HEK293 (cell line): ENCODE measurements around the gene MDFI.

Source experiments
- MZF1 ChIP-seq: fragments of 450-650 bp; formaldehyde crosslinking; IDR thresholded peaks from 2 replicates; pipeline ENCODE4 v1.5.1; 2017; ENCODE audit warnings: missing biosample characterization, missing genetic modification characterization, borderline replicate concordance
- TRIM28 ChIP-seq: IDR thresholded peaks from 2 replicates; pipeline ENCODE4 v1.6.1; 2011; ENCODE audit warnings: low read length, control low read depth, borderline replicate concordance
- WT1 ChIP-seq: fragments of 450-650 bp; formaldehyde crosslinking; IDR thresholded peaks from 2 replicates; pipeline ENCODE4 v1.5.1; 2016; ENCODE audit warnings: missing biosample characterization, missing genetic modification characterization
- YY1 ChIP-seq: fragments of 450-650 bp; formaldehyde crosslinking; IDR thresholded peaks from 2 replicates; pipeline ENCODE4 v1.5.1; 2018; ENCODE audit warnings: missing biosample characterization, missing genetic modification characterization
- ZBTB1 ChIP-seq: fragments of 450-650 bp; formaldehyde crosslinking; IDR thresholded peaks from 2 replicates; pipeline ENCODE4 v1.5.1; 2016; ENCODE audit warnings: missing biosample characterization, missing genetic modification characterization
- ZNF311 ChIP-seq: fragments of 450-650 bp; formaldehyde crosslinking; IDR thresholded peaks from 2 replicates; pipeline ENCODE4 v1.5.1; 2017; ENCODE audit warnings: missing biosample characterization, missing genetic modification characterization, borderline replicate concordance
- ZNF416 ChIP-seq: fragments of 450-650 bp; formaldehyde crosslinking; IDR thresholded peaks from 2 replicates; pipeline ENCODE4 v1.5.1; 2016; ENCODE audit warnings: missing biosample characterization, missing genetic modification characterization
- ZNF433 ChIP-seq: fragments of 450-650 bp; formaldehyde crosslinking; IDR thresholded peaks from 2 replicates; pipeline ENCODE4 v1.5.1; 2016; ENCODE audit warnings: missing biosample characterization, missing genetic modification characterization, low read depth
- ZNF677 ChIP-seq: fragments of 450-650 bp; IDR thresholded peaks from 2 replicates; pipeline ENCODE4 v1.5.0; 2018; ENCODE audit warnings: missing biosample characterization, mild to moderate bottlenecking, missing genetic modification characterization, moderate library complexity
- ZNF843 ChIP-seq: fragments of 450-650 bp; formaldehyde crosslinking; IDR thresholded peaks from 2 replicates; pipeline ENCODE4 v1.5.1; 2016; ENCODE audit warnings: missing biosample characterization, missing genetic modification characterization
- TF ChIP-seq, protein P1 (sequence below): fragments of 450-650 bp; formaldehyde crosslinking; IDR thresholded peaks from 2 replicates; pipeline ENCODE4 v1.5.1; 2016; ENCODE audit warnings: missing biosample characterization, missing genetic modification characterization
- TF ChIP-seq, protein P2 (sequence below): fragments of 450-650 bp; formaldehyde crosslinking; conservative IDR thresholded peaks from 2 replicates; pipeline ENCODE4 v1.5.1; 2016; ENCODE audit warnings: low read depth, missing biosample characterization, missing genetic modification characterization
- TF ChIP-seq, protein P3 (sequence below): fragments of 450-650 bp; formaldehyde crosslinking; IDR thresholded peaks from 2 replicates; pipeline ENCODE4 v1.5.1; 2016; ENCODE audit warnings: missing biosample characterization, missing genetic modification characterization
- TF ChIP-seq, protein P4 (sequence below): fragments of 450-650 bp; formaldehyde crosslinking; IDR thresholded peaks from 2 replicates; pipeline ENCODE4 v1.5.1; 2016; ENCODE audit warnings: missing biosample characterization, missing genetic modification characterization

DNA sequence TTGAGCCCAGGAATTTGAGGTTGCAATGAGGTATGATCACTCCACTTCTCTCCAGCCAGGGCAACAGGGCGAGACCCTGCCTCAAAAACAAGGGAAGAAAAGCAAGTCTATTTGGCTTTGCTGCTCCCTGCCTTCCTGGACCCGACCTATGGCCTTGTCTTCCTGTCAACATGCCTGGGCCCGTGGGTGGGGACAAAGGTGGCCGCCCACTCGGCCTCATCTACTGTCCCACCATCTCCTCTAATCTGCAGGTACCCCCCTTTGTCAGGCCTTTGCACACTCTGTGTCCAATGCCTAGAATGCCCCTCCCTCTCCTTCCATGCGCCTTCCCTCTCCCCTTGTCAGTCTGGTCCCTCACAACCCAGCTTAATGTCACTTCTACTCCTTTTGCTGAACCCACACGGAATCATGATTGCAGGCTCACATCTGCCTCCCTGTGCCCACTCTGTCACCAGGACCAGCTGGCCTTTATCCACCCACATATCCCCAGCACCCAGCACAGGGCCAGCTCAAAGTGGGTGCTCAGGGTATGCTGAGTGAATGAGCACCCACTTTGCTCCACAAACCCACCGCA, 40.3 kb downstream of the MDFI start:
- TF ChIP-seq ZNF843 (tag by site-specific recombination) (no peak), ZNF677 (tag by site-specific recombination) (no peak), ZNF311 (no peak), MZF1 (no peak), WT1 (tag by site-specific recombination) (no peak), TRIM28 (no peak), ZBTB1 (tag by site-specific recombination) (no peak), YY1 (tag by site-specific recombination) (no peak), ZNF433 (tag by site-specific recombination) (no peak), ZNF416 (tag by site-specific recombination) (no peak)
- TF ChIP-seq, protein P1, sequence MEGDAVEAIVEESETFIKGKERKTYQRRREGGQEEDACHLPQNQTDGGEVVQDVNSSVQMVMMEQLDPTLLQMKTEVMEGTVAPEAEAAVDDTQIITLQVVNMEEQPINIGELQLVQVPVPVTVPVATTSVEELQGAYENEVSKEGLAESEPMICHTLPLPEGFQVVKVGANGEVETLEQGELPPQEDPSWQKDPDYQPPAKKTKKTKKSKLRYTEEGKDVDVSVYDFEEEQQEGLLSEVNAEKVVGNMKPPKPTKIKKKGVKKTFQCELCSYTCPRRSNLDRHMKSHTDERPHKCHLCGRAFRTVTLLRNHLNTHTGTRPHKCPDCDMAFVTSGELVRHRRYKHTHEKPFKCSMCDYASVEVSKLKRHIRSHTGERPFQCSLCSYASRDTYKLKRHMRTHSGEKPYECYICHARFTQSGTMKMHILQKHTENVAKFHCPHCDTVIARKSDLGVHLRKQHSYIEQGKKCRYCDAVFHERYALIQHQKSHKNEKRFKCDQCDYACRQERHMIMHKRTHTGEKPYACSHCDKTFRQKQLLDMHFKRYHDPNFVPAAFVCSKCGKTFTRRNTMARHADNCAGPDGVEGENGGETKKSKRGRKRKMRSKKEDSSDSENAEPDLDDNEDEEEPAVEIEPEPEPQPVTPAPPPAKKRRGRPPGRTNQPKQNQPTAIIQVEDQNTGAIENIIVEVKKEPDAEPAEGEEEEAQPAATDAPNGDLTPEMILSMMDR (tag by site-specific recombination), result no peak
- TF ChIP-seq, protein P2, sequence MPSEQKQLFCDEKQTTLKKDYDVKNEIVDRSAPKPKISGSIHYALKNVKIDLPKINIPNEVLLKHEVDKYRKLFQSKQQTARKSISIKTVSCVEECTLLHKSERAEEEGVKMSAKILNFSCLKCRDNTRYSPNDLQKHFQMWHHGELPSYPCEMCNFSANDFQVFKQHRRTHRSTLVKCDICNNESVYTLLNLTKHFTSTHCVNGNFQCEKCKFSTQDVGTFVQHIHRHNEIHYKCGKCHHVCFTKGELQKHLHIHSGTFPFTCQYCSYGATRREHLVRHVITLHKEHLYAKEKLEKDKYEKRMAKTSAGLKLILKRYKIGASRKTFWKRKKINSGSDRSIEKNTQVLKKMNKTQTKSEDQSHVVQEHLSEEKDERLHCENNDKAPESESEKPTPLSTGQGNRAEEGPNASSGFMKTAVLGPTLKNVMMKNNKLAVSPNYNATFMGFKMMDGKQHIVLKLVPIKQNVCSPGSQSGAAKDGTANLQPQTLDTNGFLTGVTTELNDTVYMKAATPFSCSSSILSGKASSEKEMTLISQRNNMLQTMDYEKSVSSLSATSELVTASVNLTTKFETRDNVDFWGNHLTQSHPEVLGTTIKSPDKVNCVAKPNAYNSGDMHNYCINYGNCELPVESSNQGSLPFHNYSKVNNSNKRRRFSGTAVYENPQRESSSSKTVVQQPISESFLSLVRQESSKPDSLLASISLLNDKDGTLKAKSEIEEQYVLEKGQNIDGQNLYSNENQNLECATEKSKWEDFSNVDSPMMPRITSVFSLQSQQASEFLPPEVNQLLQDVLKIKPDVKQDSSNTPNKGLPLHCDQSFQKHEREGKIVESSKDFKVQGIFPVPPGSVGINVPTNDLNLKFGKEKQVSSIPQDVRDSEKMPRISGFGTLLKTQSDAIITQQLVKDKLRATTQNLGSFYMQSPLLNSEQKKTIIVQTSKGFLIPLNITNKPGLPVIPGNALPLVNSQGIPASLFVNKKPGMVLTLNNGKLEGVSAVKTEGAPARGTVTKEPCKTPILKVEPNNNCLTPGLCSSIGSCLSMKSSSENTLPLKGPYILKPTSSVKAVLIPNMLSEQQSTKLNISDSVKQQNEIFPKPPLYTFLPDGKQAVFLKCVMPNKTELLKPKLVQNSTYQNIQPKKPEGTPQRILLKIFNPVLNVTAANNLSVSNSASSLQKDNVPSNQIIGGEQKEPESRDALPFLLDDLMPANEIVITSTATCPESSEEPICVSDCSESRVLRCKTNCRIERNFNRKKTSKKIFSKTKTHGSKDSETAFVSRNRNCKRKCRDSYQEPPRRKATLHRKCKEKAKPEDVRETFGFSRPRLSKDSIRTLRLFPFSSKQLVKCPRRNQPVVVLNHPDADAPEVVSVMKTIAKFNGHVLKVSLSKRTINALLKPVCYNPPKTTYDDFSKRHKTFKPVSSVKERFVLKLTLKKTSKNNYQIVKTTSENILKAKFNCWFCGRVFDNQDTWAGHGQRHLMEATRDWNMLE (tag by site-specific recombination), result no peak
- TF ChIP-seq, protein P3, sequence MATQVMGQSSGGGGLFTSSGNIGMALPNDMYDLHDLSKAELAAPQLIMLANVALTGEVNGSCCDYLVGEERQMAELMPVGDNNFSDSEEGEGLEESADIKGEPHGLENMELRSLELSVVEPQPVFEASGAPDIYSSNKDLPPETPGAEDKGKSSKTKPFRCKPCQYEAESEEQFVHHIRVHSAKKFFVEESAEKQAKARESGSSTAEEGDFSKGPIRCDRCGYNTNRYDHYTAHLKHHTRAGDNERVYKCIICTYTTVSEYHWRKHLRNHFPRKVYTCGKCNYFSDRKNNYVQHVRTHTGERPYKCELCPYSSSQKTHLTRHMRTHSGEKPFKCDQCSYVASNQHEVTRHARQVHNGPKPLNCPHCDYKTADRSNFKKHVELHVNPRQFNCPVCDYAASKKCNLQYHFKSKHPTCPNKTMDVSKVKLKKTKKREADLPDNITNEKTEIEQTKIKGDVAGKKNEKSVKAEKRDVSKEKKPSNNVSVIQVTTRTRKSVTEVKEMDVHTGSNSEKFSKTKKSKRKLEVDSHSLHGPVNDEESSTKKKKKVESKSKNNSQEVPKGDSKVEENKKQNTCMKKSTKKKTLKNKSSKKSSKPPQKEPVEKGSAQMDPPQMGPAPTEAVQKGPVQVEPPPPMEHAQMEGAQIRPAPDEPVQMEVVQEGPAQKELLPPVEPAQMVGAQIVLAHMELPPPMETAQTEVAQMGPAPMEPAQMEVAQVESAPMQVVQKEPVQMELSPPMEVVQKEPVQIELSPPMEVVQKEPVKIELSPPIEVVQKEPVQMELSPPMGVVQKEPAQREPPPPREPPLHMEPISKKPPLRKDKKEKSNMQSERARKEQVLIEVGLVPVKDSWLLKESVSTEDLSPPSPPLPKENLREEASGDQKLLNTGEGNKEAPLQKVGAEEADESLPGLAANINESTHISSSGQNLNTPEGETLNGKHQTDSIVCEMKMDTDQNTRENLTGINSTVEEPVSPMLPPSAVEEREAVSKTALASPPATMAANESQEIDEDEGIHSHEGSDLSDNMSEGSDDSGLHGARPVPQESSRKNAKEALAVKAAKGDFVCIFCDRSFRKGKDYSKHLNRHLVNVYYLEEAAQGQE, result no peak
- TF ChIP-seq, protein P4, sequence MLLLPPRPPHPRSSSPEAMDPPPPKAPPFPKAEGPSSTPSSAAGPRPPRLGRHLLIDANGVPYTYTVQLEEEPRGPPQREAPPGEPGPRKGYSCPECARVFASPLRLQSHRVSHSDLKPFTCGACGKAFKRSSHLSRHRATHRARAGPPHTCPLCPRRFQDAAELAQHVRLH (tag by site-specific recombination), result no peak
